ENCODE data around the gene LRRC30.

DNA sequence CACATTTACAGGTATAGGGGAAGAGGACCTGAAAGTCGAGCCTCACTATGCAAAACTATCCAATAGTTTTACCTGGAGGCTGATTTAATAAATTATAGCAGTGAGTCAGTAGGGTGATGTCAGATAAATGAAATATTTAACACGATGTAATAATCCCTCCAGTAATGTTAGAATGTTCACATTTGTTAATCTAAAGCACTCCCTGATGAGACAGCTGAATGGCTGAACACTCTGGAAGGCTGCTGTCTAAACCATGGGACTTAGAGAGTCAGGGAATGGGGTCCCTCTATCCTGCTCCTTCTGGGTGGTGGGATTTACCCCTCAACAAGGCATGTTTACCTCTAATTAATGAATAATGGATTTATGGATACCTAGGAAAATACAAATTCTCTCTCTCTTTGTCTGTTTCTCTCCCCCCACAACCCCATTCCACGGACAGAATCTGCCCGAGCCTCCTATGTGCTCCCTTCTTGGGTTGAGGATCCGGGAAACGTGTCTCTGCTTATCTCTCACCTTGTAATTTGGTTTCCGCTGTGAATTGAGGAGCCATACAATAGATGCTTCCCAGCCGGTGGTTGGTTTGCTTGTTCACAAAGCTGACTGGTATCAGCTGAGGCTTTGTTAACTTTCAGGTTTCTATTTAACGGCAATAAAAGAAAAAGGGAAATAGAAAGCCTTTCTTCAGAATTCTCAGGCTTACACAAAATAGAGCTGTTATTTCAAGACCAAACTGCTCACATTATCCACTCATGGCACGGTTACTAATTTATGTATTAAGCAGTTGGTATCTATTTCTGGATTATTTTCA, 25.9 kb downstream of the LRRC30 start:
- no peak for TF ChIP-seq POLR2A (IDR thresholded peaks at IDR 0.05)
- TF ChIP-seq, protein P1, sequence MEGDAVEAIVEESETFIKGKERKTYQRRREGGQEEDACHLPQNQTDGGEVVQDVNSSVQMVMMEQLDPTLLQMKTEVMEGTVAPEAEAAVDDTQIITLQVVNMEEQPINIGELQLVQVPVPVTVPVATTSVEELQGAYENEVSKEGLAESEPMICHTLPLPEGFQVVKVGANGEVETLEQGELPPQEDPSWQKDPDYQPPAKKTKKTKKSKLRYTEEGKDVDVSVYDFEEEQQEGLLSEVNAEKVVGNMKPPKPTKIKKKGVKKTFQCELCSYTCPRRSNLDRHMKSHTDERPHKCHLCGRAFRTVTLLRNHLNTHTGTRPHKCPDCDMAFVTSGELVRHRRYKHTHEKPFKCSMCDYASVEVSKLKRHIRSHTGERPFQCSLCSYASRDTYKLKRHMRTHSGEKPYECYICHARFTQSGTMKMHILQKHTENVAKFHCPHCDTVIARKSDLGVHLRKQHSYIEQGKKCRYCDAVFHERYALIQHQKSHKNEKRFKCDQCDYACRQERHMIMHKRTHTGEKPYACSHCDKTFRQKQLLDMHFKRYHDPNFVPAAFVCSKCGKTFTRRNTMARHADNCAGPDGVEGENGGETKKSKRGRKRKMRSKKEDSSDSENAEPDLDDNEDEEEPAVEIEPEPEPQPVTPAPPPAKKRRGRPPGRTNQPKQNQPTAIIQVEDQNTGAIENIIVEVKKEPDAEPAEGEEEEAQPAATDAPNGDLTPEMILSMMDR (IDR thresholded peaks at IDR 0.05), result no peak

All from right lobe of liver (tissue), 4 donors.